TTC549 (cell line): ENCODE results near the gene KRT3.
"Not testable (repeated sequence)": the region's sequence is repeated elsewhere in the genome, so short reads cannot be mapped to it uniquely, and the experiment has no call there.

Source experiments
- FAIRE-seq: peaks from 2 replicates; lab custom pipeline; 2012; peaks lifted over from hg19 to GRCh38; lab: Jason Lieb, UNC

KRT3 gene

GRCh38 chr12:52781399-52782082, 14.4 kb downstream of the KRT3 start:
- FAIRE-seq, result no peak

- FAIRE-seq, result no peak
Measured at GRCh38 chr12:52779914-52780313, 16.0 kb downstream of the KRT3 start.

GRCh38 chr12:52778833-52779232, 17.1 kb downstream of the KRT3 start:
- no peak for FAIRE-seq

- no peak for FAIRE-seq
Measured at GRCh38 chr12:52777566-52777965, 18.4 kb downstream of the KRT3 start.

- no peak for FAIRE-seq
Measured at GRCh38 chr12:52776913-52777395, 19.0 kb downstream of the KRT3 start, which contains the start of gene KRT76. KRT76 (minus strand) TSS chr12:52777345; CDS start chr12:52777291, 54 bp downstream.

GRCh38 chr12:52776435-52776834, 19.5 kb downstream of the KRT3 start:
- no peak for FAIRE-seq

GRCh38 chr12:52774629-52775250, 21.2 kb downstream of the KRT3 start:
- FAIRE-seq, result no peak

- no peak for FAIRE-seq
Measured at GRCh38 chr12:52772772-52773171, 23.1 kb downstream of the KRT3 start.

GRCh38 chr12:52772188-52772587, 23.7 kb downstream of the KRT3 start:
- no peak for FAIRE-seq

GRCh38 chr12:52771505-52771904, 24.4 kb downstream of the KRT3 start:
- FAIRE-seq, result no peak

- no peak for FAIRE-seq
Measured at GRCh38 chr12:52771088-52771487, 24.8 kb downstream of the KRT3 start.

GRCh38 chr12:52769946-52770345, 26.0 kb downstream of the KRT3 start:
- FAIRE-seq, result no peak

GRCh38 chr12:52769354-52769753, 26.6 kb downstream of the KRT3 start:
- no peak for FAIRE-seq

GRCh38 chr12:52768479-52769200, 27.3 kb downstream of the KRT3 start:
- no peak for FAIRE-seq

GRCh38 chr12:52767427-52767826, 28.5 kb downstream of the KRT3 start:
- no peak for FAIRE-seq

GRCh38 chr12:52767020-52767379, 28.9 kb downstream of the KRT3 start:
- FAIRE-seq, result no peak

- no peak for FAIRE-seq
Measured at GRCh38 chr12:52766351-52767019, 29.4 kb downstream of the KRT3 start.

GRCh38 chr12:52765702-52766101, 30.2 kb downstream of the KRT3 start:
- no peak for FAIRE-seq

- no peak for FAIRE-seq
Measured at GRCh38 chr12:52763991-52764390, 31.9 kb downstream of the KRT3 start.

- no peak for FAIRE-seq
Measured at GRCh38 chr12:52763036-52763659, 32.8 kb downstream of the KRT3 start.

GRCh38 chr12:52761802-52762201, 34.1 kb downstream of the KRT3 start:
- no peak for FAIRE-seq

- FAIRE-seq, result not testable (repeated sequence)
Measured at GRCh38 chr12:52761218-52761617, 34.7 kb downstream of the KRT3 start.
